Measurements from ENCODE around the gene SVIL.
"Not testable (repeated sequence)": the region's sequence is repeated elsewhere in the genome, so short reads cannot be mapped to it uniquely, and the experiment has no call there.

DNA sequence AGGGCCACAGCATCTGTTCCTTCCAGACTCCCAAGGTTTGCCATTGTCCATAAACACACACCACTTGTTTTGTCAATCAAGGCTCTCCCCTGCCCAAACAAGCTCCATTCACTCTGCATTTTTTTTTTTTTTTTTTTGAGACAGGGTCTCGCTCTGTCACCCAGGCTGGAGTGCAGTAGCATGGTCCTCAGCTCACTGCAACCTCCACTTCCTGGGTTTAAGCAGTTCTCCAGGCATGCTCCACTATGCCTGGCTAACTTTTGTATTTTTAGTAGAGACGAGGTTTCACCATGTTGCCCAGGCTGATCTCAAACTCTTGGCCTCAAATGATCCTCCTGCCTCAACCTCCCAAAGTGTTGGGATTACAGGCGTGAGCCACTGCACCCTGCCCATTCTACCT lies 24.4 kb downstream of the SVIL start:
- TF ChIP-seq, protein P1, sequence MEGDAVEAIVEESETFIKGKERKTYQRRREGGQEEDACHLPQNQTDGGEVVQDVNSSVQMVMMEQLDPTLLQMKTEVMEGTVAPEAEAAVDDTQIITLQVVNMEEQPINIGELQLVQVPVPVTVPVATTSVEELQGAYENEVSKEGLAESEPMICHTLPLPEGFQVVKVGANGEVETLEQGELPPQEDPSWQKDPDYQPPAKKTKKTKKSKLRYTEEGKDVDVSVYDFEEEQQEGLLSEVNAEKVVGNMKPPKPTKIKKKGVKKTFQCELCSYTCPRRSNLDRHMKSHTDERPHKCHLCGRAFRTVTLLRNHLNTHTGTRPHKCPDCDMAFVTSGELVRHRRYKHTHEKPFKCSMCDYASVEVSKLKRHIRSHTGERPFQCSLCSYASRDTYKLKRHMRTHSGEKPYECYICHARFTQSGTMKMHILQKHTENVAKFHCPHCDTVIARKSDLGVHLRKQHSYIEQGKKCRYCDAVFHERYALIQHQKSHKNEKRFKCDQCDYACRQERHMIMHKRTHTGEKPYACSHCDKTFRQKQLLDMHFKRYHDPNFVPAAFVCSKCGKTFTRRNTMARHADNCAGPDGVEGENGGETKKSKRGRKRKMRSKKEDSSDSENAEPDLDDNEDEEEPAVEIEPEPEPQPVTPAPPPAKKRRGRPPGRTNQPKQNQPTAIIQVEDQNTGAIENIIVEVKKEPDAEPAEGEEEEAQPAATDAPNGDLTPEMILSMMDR (optimal IDR thresholded peaks at IDR 0.05 in 1 of 3, IDR thresholded peaks at IDR 0.05 in 1 of 3, conservative IDR thresholded peaks at IDR 0.05 in 1 of 3; ENCODE audit: extremely low read depth in 1 of 3, insufficient read depth in 2 of 3, low read length in 3 of 3) = not testable (repeated sequence)
- not testable (repeated sequence) for TF ChIP-seq EZH2 (IDR thresholded peaks at IDR 0.05; ENCODE audit: low read length)

Data from keratinocyte (primary cell).